Ectodermal cell (in vitro differentiated cells): Measurements from ENCODE around the gene IQGAP3.

Experiments used
- H3K27ac ChIP-seq: 2 replicates; pipeline ENCODE4 v1.7.0; 2013; ENCODE audit warnings: mild to moderate bottlenecking, low read depth, low read length; ENCODE audit not compliant: insufficient read depth, poor library complexity, severe bottlenecking
- H3K27me3 ChIP-seq: 2 replicates; pipeline ENCODE4 v1.7.0; 2013; ENCODE audit warnings: mild to moderate bottlenecking, low read length; ENCODE audit not compliant: insufficient read depth, control insufficient read depth, poor library complexity, severe bottlenecking
- H3K36me3 ChIP-seq: one replicate; pipeline ENCODE4 v1.7.0; 2013; ENCODE audit warnings: low read length; ENCODE audit not compliant: control insufficient read depth, insufficient read depth
- H3K4me1 ChIP-seq: one replicate; pipeline ENCODE4 v1.7.0; 2013; ENCODE audit warnings: low read length; ENCODE audit not compliant: control insufficient read depth, insufficient read depth
- H3K4me3 ChIP-seq: 2 replicates; pipeline ENCODE4 v1.7.0; 2013; ENCODE audit warnings: low read depth, low read length, control low read depth; ENCODE audit not compliant: insufficient read depth
- H3K9me3 ChIP-seq: 2 replicates; pipeline ENCODE4 v1.7.0; 2013; ENCODE audit warnings: mild to moderate bottlenecking, low read length, moderate library complexity; ENCODE audit not compliant: control insufficient read depth
- WGBS, 2 experiments: methylation state at CpG; one replicate each; pipeline ENCODE4 v1.1.7; 2013; ENCODE audit warnings: missing lambda C conversion rate in 2 of 2; 5-methylcytosine and 5-hydroxymethylcytosine counted together

IQGAP3 gene

DNA sequence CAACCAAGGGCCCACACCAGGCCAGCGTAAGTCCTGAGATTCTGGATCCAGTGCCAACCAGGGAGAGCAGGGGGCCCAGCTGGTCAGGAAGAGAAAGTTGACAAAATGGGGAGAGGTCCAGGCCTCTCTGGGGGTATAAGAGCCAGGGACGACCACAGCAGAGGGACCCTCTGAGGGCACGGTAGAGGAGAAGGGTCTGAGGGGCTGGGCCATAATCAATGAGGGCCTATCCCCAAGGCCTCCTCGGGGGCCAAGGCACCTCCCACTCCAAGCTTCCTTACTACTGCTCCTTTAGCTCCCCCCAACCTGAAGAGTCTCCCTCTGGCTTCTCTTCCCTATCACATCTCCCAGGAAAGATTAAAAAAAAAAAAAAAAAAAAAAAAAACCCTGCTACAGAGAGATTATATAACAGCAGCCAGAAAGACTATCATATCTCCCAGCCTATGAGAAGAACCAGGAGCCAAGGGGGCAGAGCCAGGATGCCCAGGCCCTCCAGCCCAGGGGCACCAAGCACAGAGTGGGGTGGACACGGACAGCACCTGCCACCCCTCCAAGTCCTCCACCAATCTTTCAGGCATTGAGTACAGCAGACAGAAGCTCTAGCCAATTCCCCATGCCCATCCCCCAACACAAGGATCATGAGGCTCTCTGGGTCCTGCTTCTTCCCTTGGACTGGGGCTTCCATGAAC is 74.5 kb downstream of the IQGAP3 start:
- H3K4me3 ChIP-seq, result no peak overlapping the region
- H3K27ac ChIP-seq, result no peak overlapping the region
- peaks cover 51% of the 10 kb centered on the region for H3K4me1 ChIP-seq
- H3K9me3 ChIP-seq, result no peaks in the 10 kb centered on the region
- no peaks in the 10 kb centered on the region for H3K36me3 ChIP-seq
- WGBS, 2 experiments, result 69 to 70% methylated on average over 5 of the region's 5 CpGs
- peaks cover 6% of the 10 kb centered on the region for H3K27me3 ChIP-seq

- 78 to 80% methylated on average over 11 of the region's 11 CpGs for WGBS, 2 experiments
- no peaks in the 10 kb centered on the region for H3K9me3 ChIP-seq
- no peaks in the 10 kb centered on the region for H3K36me3 ChIP-seq
- no peak overlapping the region for H3K4me3 ChIP-seq
- peaks cover 51% of the 10 kb centered on the region for H3K4me1 ChIP-seq
- H3K27ac ChIP-seq, result no peak overlapping the region
- peaks cover under 1% of the 10 kb centered on the region for H3K27me3 ChIP-seq
Measured at GRCh38 chr1:156497078-156497742, 75.2 kb downstream of the IQGAP3 start.

GRCh38 chr1:156496211-156496761 is 76.1 kb downstream of the IQGAP3 start:
- Histone ChIP-seq H3K27ac (no peak overlapping the region), H3K9me3 (no peaks in the 10 kb centered on the region), H3K4me1 (peaks cover 50% of the 10 kb centered on the region), H3K4me3 (no peak overlapping the region), H3K27me3 (no peaks in the 10 kb centered on the region), H3K36me3 (no peaks in the 10 kb centered on the region)
- WGBS, 2 experiments, result 77% methylated on average over 10 of the region's 10 CpGs

DNA sequence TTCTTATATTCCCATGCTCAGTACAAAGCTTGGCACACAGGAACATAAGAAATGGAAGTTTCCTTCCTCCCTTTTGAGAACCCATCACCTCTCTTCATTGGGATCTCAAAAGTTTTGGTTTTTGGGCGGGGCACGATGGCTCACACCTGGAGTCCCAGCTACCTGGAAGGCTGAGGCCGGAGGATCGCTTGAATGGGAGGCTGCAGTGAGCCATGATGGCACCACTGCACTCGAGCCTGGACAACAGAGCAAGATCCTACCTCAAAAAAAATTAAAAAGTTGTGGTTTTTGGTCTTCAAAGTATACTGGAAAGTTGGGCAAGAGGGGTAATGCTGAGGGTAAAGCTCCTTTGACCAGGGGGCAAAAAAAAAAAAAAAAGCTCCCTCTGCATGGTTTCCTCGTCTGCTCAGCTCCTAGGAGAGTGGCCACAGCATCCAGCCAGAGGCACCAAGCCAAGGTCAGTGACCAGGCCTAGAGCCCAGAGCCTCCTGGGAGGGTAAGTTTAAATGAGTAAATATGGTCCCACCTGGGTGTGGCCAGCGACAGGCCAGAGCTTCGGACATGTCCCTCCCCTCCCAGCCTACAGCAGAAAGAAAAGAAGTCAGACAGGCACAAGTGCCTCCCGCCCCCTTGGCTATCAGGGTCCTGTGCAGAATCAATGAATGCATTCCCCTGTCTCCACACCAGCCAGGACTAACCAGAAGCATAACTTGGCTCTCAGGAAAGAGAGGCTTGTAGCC is 76.8 kb downstream of the IQGAP3 start:
- 86 to 88% methylated on average over 9 of the region's 9 CpGs for WGBS, 2 experiments
- peaks cover 55% of the 10 kb centered on the region for H3K4me1 ChIP-seq

GRCh38 chr1:156494309-156494895 is 78.0 kb downstream of the IQGAP3 start:
- Histone ChIP-seq H3K4me3 (no peak overlapping the region), H3K9me3 (no peaks in the 10 kb centered on the region), H3K27me3 (no peaks in the 10 kb centered on the region), H3K4me1 (peaks cover 67% of the 10 kb centered on the region), H3K36me3 (no peaks in the 10 kb centered on the region), H3K27ac (no peak overlapping the region)
- 83 to 84% methylated on average over 7 of the region's 7 CpGs for WGBS, 2 experiments

More for the DNA sequence above, 76.8 kb downstream of the IQGAP3 start:
- no peaks in the 10 kb centered on the region for H3K36me3 ChIP-seq
- no peaks in the 10 kb centered on the region for H3K27me3 ChIP-seq
- H3K27ac ChIP-seq, result no peak overlapping the region
- H3K9me3 ChIP-seq, result no peaks in the 10 kb centered on the region
- no peak overlapping the region for H3K4me3 ChIP-seq

- Histone ChIP-seq H3K27me3 (no peaks in the 10 kb centered on the region), H3K4me1 (peaks cover 69% of the 10 kb centered on the region), H3K4me3 (no peak overlapping the region), H3K36me3 (no peaks in the 10 kb centered on the region), H3K9me3 (no peaks in the 10 kb centered on the region), H3K27ac (no peak overlapping the region)
Measured at GRCh38 chr1:156493742-156494141, 78.6 kb downstream of the IQGAP3 start.

- Histone ChIP-seq H3K9me3 (no peaks in the 10 kb centered on the region), H3K4me1 (peaks cover 69% of the 10 kb centered on the region), H3K36me3 (no peaks in the 10 kb centered on the region), H3K27ac (no peak overlapping the region), H3K4me3 (no peak overlapping the region), H3K27me3 (no peaks in the 10 kb centered on the region)
- WGBS, 2 experiments, result 65 to 70% methylated on average over 11 of the region's 11 CpGs
Measured at GRCh38 chr1:156493154-156493631, 79.2 kb downstream of the IQGAP3 start.

- H3K9me3 ChIP-seq, result no peaks in the 10 kb centered on the region
- H3K27me3 ChIP-seq, result no peaks in the 10 kb centered on the region
- no peak overlapping the region for H3K4me3 ChIP-seq
- H3K36me3 ChIP-seq, result no peaks in the 10 kb centered on the region
- no peak overlapping the region for H3K27ac ChIP-seq
- WGBS, 2 experiments, result 75 to 86% methylated on average over 6 to 7 of the region's 7 CpGs
- peaks cover 70% of the 10 kb centered on the region for H3K4me1 ChIP-seq
Measured at GRCh38 chr1:156492591-156493080, 79.7 kb downstream of the IQGAP3 start.

DNA sequence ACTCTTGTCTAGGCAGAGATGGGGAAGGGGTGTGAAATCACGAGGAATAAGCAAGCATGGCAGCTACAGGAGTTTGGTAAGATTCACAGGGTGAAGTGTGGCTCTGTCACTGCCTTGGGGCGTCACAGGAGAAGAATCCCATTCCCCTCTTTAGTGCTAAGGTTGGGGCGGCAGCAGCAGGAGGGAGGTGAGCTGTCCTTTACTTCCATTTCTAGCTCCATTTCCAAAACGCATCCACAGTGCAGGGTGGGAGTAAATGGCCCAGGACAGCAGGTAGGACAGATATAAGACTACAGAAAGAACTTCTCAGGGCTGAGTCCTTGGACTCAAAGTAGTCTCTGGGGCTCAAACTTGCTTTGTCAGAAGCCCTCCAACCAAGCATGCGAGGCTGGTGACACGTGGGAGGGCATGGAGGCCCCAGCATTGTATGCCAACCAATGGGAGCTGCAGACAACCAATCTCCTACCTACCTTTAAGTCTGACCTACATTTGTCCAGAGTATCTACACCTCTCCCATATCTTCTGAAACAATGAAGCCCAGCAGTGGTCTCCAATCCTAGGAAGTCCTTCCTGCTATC is 80.3 kb downstream of the IQGAP3 start:
- no peak overlapping the region for H3K4me3 ChIP-seq
- no peak overlapping the region for H3K27ac ChIP-seq

More for the DNA sequence above, 80.3 kb downstream of the IQGAP3 start:
- peaks cover 66% of the 10 kb centered on the region for H3K4me1 ChIP-seq
- no peaks in the 10 kb centered on the region for H3K9me3 ChIP-seq
- 86 to 87% methylated on average over 6 of the region's 6 CpGs for WGBS, 2 experiments
- H3K27me3 ChIP-seq, result no peaks in the 10 kb centered on the region
- no peaks in the 10 kb centered on the region for H3K36me3 ChIP-seq
